ENCODE measurements around the gene PHYKPL. TPM values are rescaled to one million over a fixed set of nuclear protein-coding genes. Genes with fewer than 3 reads are reported as not detected.

PHYKPL gene
- total and polyA plus RNA-seq, 2 donors (not counting 3 experiments of a cell fraction or from before 2014, with no cell fraction given): 71.7 to 81.7 TPM

DNA sequence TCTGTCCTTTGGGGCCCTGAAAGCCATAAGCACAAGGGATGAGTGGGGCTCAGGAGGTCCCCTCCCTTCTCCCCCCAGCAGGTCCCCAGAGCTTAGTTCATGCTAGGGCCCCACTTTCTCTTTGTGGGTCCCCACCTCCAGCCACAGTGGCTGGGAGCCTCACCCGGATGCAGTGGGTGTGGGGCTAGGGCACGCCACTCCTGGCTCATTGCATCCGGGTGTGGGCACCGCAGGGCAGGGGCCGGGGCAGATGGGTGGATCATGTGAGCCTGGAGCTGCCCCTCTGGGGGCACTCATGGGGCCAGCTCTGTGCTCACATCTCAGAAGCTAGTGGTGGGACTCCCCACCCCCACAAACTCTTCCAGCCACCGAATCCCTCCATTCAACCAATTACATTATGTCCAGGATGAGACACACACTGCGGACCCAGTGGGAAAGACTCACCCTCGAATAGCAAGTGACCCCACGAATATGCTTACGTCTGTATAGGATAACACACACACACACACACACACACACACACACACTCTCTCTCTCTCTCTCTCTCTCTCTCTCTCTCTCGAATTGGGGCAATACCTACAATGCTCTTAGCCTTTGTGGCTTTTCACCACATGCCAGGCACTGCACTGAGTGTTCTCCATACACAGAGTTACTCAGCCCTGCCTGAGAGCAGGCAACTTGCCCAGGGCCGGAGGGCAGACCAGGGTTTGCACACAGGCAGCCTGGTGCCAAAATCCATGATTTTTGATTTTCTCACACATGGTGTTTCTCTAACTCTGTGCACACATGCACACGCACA, 16.8 kb upstream of the PHYKPL start:
- H3K27me3 ChIP-seq (ENCODE audit: control insufficient read depth in 2 of 2, insufficient read depth in 2 of 2, low read length in 2 of 2): no peaks in the 10 kb centered on the region
- dilution Hi-C loops (cut with MboI; ENCODE audit: extremely low pct_ligation_motif_present, low sequenced_read_pairs) (no loop called here), intact Hi-C loops (cut with micrococcal nuclease) (no loop called here)
- no peak for DNase-seq (ENCODE audit: low read depth, low spot score)
- H3K4me1 ChIP-seq (ENCODE audit: control insufficient read depth, extremely low read depth, insufficient read depth, low read length): no peaks in the 10 kb centered on the region
- FAIRE-seq: no peak
- no peak overlapping the region for H3K27ac ChIP-seq (ENCODE audit: insufficient read depth, low read depth, low read length)
- TF ChIP-seq FOS (IDR thresholded peaks at IDR 0.05; ENCODE audit: borderline replicate concordance, insufficient read depth, low read length) (no peak), GATA2 (IDR thresholded peaks at IDR 0.05; ENCODE audit: insufficient read depth, insufficient read length, low read depth, low read length) (no peak), POLR2A (IDR thresholded peaks at IDR 0.05; ENCODE audit: low read depth, low read length) (no peak), EZH2 (IDR thresholded peaks at IDR 0.05; ENCODE audit: borderline replicate concordance, low read depth, low read length, severe bottlenecking) (no peak)
- TF ChIP-seq, protein P1, sequence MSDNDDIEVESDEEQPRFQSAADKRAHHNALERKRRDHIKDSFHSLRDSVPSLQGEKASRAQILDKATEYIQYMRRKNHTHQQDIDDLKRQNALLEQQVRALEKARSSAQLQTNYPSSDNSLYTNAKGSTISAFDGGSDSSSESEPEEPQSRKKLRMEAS (IDR thresholded peaks at IDR 0.05; ENCODE audit: insufficient read depth, insufficient read length): no peak
- TF ChIP-seq, protein P2, sequence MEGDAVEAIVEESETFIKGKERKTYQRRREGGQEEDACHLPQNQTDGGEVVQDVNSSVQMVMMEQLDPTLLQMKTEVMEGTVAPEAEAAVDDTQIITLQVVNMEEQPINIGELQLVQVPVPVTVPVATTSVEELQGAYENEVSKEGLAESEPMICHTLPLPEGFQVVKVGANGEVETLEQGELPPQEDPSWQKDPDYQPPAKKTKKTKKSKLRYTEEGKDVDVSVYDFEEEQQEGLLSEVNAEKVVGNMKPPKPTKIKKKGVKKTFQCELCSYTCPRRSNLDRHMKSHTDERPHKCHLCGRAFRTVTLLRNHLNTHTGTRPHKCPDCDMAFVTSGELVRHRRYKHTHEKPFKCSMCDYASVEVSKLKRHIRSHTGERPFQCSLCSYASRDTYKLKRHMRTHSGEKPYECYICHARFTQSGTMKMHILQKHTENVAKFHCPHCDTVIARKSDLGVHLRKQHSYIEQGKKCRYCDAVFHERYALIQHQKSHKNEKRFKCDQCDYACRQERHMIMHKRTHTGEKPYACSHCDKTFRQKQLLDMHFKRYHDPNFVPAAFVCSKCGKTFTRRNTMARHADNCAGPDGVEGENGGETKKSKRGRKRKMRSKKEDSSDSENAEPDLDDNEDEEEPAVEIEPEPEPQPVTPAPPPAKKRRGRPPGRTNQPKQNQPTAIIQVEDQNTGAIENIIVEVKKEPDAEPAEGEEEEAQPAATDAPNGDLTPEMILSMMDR (IDR thresholded peaks at IDR 0.05; ENCODE audit: extremely low read depth in 1 of 2, insufficient read depth in 1 of 2, low read depth in 1 of 2, low read length in 2 of 2): no peak
- H3K9me3 ChIP-seq (replicated peaks; ENCODE audit: control insufficient read depth, insufficient read depth, low read length): no peaks in the 10 kb centered on the region
- no peak overlapping the region for H3K4me2 ChIP-seq (ENCODE audit: insufficient read depth, low read length)
- no TSS peak for BruUV-seq (replicated peaks)
- ChIA-PET POLR2A (no interaction called here), CTCF (no interaction called here)
- H2AFZ ChIP-seq (ENCODE audit: low read depth, low read length): no peak overlapping the region
- H3K9ac ChIP-seq (replicated peaks; ENCODE audit: extremely low read depth, insufficient read depth, low read length): no peak overlapping the region
- no peak overlapping the region for H3K4me3 ChIP-seq (replicated peaks in 1 of 3; ENCODE audit: insufficient read depth in 1 of 3, low read depth in 1 of 3, low read length in 3 of 3)
- no peaks in the 10 kb centered on the region for H3K36me3 ChIP-seq (ENCODE audit: control insufficient read depth in 2 of 2, extremely low read depth in 1 of 2, insufficient read depth in 2 of 2, low read length in 2 of 2)
- no peaks in the 10 kb centered on the region for H3K9me1 ChIP-seq (replicated peaks; ENCODE audit: control insufficient read depth, extremely low read depth, insufficient read depth, low read length)
- no peaks in the 10 kb centered on the region for H3K79me2 ChIP-seq (ENCODE audit: control insufficient read depth, insufficient read depth, low read length)
- H4K20me1 ChIP-seq (replicated peaks; ENCODE audit: control insufficient read depth, extremely low read depth, insufficient read depth, low read length): no peaks in the 10 kb centered on the region
